Gastroesophageal sphincter (tissue), 3 donors: ENCODE data around the gene ADIRF.

ENCODE experiments used
- POLR2A ChIP-seq, 2 donors: fragments of 450-650 bp; IDR thresholded peaks; one replicate each; pipeline ENCODE4 v1.6.1; 2017; ENCODE audit warnings: antibody characterized with exemption in 2 of 2, mild to moderate bottlenecking in 2 of 2, moderate library complexity in 1 of 2
- POLR2AphosphoS5 ChIP-seq: sonication (generic); formaldehyde crosslinking; IDR thresholded peaks from one replicate; pipeline ENCODE4 v1.6.1; 2017; ENCODE audit warnings: antibody characterized with exemption
- TF ChIP-seq, protein P1 (sequence below), 4 experiments: fragments of 200-600 bp in 2 of 4; fragments of 450-650 bp in 2 of 4; sonication (generic) in 1 of 4; IDR thresholded peaks; one replicate each; pipeline ENCODE4 v1.5.1; 2017 to 2019; ENCODE audit warnings: antibody characterized with exemption in 4 of 4, mild to moderate bottlenecking in 2 of 4, moderate library complexity in 2 of 4

DNA sequence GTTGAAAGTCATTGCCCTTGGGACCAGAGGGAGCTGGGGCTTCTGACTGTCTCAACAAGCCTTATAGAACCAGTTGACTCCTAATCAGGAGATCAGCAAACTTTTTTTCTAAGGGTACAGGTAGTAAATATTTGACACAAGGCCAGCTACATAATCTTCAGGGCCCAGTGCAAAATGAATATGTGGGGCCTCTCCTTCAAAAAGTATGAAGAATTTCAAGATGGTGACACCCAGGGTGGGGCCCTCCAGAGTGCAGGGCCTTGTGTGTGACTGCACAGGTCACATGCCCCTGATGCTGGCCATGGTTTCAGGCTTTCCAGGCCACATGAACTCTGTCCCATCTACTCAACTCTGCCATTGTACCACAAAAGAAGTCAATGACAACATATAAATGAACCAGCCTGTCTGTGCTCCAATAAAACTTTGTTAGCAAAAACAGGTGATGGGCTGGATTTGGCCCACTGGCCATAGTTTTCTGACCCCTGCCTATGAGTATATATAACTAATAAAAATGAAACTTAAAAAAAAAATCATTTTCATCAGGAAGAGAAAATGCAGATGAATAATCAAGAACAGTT is 17.0 kb upstream of the ADIRF start:
- TF ChIP-seq, protein P1, sequence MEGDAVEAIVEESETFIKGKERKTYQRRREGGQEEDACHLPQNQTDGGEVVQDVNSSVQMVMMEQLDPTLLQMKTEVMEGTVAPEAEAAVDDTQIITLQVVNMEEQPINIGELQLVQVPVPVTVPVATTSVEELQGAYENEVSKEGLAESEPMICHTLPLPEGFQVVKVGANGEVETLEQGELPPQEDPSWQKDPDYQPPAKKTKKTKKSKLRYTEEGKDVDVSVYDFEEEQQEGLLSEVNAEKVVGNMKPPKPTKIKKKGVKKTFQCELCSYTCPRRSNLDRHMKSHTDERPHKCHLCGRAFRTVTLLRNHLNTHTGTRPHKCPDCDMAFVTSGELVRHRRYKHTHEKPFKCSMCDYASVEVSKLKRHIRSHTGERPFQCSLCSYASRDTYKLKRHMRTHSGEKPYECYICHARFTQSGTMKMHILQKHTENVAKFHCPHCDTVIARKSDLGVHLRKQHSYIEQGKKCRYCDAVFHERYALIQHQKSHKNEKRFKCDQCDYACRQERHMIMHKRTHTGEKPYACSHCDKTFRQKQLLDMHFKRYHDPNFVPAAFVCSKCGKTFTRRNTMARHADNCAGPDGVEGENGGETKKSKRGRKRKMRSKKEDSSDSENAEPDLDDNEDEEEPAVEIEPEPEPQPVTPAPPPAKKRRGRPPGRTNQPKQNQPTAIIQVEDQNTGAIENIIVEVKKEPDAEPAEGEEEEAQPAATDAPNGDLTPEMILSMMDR (IDR thresholded peaks at IDR 0.05), result no peak
- TF ChIP-seq POLR2A (IDR thresholded peaks at IDR 0.05), result no peak
- no peak for TF ChIP-seq POLR2AphosphoS5
